Panc1 (cell line): ENCODE data around the gene SSR1. TPM values are rescaled to one million over a fixed set of nuclear protein-coding genes. Genes with fewer than 3 reads are reported as not detected.

Experiments
- ATAC-seq: fragments of 200-7000 bp; cut with Tn5 transposase; 2 replicates; pipeline ENCODE4 v1.9.1; 2020; ENCODE audit warnings: mild to moderate bottlenecking, moderate library complexity
- BruUV-seq: library from RNA; stranded (reverse); fragments of 400-500 nt; replicated peaks from 2 replicates; lab custom pipeline; 2021; lab: Mats Ljungman, UMichigan
- CTCF ChIA-PET: fragments of 300-600 bp; sonication (Branson Sonifier 250); formaldehyde crosslinking; loops from one replicate; lab custom pipeline; 2022; ENCODE audit warnings: antibody characterized with exemption; lab: Charles Lee
- POLR2A ChIA-PET: fragments of 300-600 bp; sonication (Branson Sonifier 250); formaldehyde crosslinking; loops from one replicate; lab custom pipeline; 2022; ENCODE audit warnings: antibody characterized with exemption; lab: Charles Lee
- DNase-seq: peaks from one replicate; pipeline ENCODE4 v3.0.0-alpha.2; 2010; ENCODE audit warnings: low read depth, low spot score
- H3K27ac ChIP-seq: 2 replicates; pipeline ENCODE4 v1.5.1; 2011; ENCODE audit warnings: mild to moderate bottlenecking, low read length, inconsistent platforms
- H3K27me3 ChIP-seq: fragments of 200-500 bp; sonication (Bioruptor generic); 2 replicates; pipeline ENCODE4 v1.6.0; 2014; ENCODE audit warnings: low read length, inconsistent platforms; ENCODE audit not compliant: control insufficient read depth, insufficient read depth
- H3K36me3 ChIP-seq: fragments of 200-500 bp; sonication (Bioruptor generic); 2 replicates; pipeline ENCODE4 v1.5.1; 2014; ENCODE audit warnings: inconsistent platforms, mild to moderate bottlenecking, low read length, moderate library complexity; ENCODE audit not compliant: control insufficient read depth, insufficient read depth
- H3K4me1 ChIP-seq: 2 replicates; pipeline ENCODE4 v1.5.1; 2011; ENCODE audit warnings: inconsistent platforms, mild to moderate bottlenecking, low read length, moderate library complexity; ENCODE audit not compliant: control insufficient read depth, insufficient read depth
- H3K4me3 ChIP-seq, 2 experiments: 2 replicates each; pipeline ENCODE4 v1.5.1; 2011 to 2012; ENCODE audit warnings: low read depth in 2 of 2, low read length in 2 of 2, mild to moderate bottlenecking in 2 of 2, inconsistent platforms in 1 of 2, moderate library complexity in 1 of 2
- H3K9me3 ChIP-seq: fragments of 200-500 bp; sonication (Bioruptor generic); 2 replicates; pipeline ENCODE4 v1.5.1; 2014; ENCODE audit warnings: low read depth, mild to moderate bottlenecking, inconsistent platforms, low read length, moderate library complexity; ENCODE audit not compliant: control insufficient read depth, insufficient read depth
- POLR2AphosphoS5 ChIP-seq: IDR thresholded peaks from 2 replicates; pipeline ENCODE4 v1.6.1; 2012; ENCODE audit warnings: mild to moderate bottlenecking, low read depth, low read length, moderate library complexity
- SIN3A ChIP-seq: IDR thresholded peaks from 2 replicates; pipeline ENCODE4 v1.6.1; 2012; ENCODE audit warnings: low read depth, mild to moderate bottlenecking, low read length, moderate library complexity, borderline replicate concordance; ENCODE audit not compliant: insufficient read depth
- TCF7L2 ChIP-seq: IDR thresholded peaks from 2 replicates; pipeline ENCODE4 v1.6.1; 2011; ENCODE audit warnings: mild to moderate bottlenecking, low read depth, low read length, inconsistent platforms
- in situ Hi-C: cut with HindIII; loops from 2 replicates; pipeline ENCODE4 v1.10.0; 2016; ENCODE audit warnings: low sequenced_read_pairs, low pct_unique_long_range_greater_than_20kb
- intact Hi-C: fragments of 100-400 bp; cut with micrococcal nuclease; formaldehyde crosslinking; loops from one replicate; pipeline ENCODE4 v1.10.0; 2022; ENCODE audit not compliant: unreplicated experiment
- total RNA-seq: library from RNA; stranded (reverse); gene quantifications from one replicate; pipeline ENCODE4 v1.2.1, GENCODE V29; 2021; ENCODE audit not compliant: unreplicated experiment
- TF ChIP-seq, protein P1 (sequence below): fragments of 450-650 bp; IDR thresholded peaks from 2 replicates; pipeline ENCODE4 v1.5.1; 2017; ENCODE audit warnings: mild to moderate bottlenecking
- TF ChIP-seq, protein P2 (sequence below), 2 experiments: IDR thresholded peaks; 2 replicates each; pipeline ENCODE4 v1.6.1; 2011 to 2012; ENCODE audit warnings: low read depth in 2 of 2, control low read depth in 1 of 2, low read length in 1 of 2, mild to moderate bottlenecking in 1 of 2, moderate library complexity in 1 of 2; ENCODE audit not compliant: insufficient read depth in 1 of 2

The SSR1 gene
- total RNA-seq, 1 experiment from 2014 or later: 119 TPM

DNA sequence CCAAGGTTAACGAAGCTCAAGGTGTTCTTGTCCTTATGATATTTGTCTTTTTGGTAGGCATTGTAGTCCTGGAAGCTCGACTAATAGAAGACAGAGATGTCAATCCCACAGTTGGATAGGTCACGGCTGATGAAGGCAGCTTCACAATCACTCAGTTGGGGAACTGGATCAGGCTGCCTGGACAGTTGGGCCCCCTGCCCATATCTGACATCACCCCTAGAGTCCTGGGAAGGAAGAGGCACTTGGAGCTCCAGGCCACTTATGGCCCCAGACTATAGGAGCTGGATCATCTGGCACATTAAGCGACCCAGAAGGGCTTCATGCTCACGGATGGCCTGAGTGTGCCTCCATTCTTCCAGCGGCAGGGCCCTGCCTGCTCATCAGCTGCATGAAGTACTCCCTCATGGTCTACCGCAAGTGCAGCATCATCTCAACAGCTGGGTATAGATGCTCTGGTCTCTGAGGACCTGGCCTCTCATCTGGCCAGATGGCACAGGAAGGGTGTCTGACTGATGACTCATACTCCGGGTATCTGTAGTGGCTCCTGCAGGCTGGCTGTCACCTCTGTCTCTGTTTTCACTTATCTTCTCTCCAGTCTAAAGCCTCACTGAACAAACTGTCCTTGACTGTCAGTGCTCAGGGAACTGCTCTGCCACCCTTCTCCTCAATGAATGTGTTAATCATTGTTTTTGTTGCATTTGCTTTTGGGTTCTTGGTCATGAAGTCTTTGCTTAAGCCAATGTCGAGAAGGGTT is 29.2 kb upstream of the SSR1 start:
- H3K27ac ChIP-seq: no peak overlapping the region
- H3K4me3 ChIP-seq: no peak overlapping the region
- 0 out of 2 replicates have a peak, but pooled peaks cover 7% of the 10 kb centered on the region for H3K4me1 ChIP-seq
- ATAC-seq (no peak), DNase-seq (no peak)
- POLR2A ChIA-PET: no interaction called here
- no peaks in the 10 kb centered on the region for H3K9me3 ChIP-seq
- no peaks in the 10 kb centered on the region for H3K27me3 ChIP-seq
- intact Hi-C loops: no loop called here
- in situ Hi-C loops: no loop called here
- CTCF ChIA-PET: no interaction called here
- no peak for TF ChIP-seq TCF7L2
- TF ChIP-seq, protein P1, sequence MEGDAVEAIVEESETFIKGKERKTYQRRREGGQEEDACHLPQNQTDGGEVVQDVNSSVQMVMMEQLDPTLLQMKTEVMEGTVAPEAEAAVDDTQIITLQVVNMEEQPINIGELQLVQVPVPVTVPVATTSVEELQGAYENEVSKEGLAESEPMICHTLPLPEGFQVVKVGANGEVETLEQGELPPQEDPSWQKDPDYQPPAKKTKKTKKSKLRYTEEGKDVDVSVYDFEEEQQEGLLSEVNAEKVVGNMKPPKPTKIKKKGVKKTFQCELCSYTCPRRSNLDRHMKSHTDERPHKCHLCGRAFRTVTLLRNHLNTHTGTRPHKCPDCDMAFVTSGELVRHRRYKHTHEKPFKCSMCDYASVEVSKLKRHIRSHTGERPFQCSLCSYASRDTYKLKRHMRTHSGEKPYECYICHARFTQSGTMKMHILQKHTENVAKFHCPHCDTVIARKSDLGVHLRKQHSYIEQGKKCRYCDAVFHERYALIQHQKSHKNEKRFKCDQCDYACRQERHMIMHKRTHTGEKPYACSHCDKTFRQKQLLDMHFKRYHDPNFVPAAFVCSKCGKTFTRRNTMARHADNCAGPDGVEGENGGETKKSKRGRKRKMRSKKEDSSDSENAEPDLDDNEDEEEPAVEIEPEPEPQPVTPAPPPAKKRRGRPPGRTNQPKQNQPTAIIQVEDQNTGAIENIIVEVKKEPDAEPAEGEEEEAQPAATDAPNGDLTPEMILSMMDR: no peak
- no peak for TF ChIP-seq SIN3A
- no peak for TF ChIP-seq POLR2AphosphoS5
- TF ChIP-seq, protein P2, sequence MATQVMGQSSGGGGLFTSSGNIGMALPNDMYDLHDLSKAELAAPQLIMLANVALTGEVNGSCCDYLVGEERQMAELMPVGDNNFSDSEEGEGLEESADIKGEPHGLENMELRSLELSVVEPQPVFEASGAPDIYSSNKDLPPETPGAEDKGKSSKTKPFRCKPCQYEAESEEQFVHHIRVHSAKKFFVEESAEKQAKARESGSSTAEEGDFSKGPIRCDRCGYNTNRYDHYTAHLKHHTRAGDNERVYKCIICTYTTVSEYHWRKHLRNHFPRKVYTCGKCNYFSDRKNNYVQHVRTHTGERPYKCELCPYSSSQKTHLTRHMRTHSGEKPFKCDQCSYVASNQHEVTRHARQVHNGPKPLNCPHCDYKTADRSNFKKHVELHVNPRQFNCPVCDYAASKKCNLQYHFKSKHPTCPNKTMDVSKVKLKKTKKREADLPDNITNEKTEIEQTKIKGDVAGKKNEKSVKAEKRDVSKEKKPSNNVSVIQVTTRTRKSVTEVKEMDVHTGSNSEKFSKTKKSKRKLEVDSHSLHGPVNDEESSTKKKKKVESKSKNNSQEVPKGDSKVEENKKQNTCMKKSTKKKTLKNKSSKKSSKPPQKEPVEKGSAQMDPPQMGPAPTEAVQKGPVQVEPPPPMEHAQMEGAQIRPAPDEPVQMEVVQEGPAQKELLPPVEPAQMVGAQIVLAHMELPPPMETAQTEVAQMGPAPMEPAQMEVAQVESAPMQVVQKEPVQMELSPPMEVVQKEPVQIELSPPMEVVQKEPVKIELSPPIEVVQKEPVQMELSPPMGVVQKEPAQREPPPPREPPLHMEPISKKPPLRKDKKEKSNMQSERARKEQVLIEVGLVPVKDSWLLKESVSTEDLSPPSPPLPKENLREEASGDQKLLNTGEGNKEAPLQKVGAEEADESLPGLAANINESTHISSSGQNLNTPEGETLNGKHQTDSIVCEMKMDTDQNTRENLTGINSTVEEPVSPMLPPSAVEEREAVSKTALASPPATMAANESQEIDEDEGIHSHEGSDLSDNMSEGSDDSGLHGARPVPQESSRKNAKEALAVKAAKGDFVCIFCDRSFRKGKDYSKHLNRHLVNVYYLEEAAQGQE (IDR thresholded peaks at IDR 0.05; ENCODE audit: insufficient read depth in 1 of 2, low read depth in 2 of 2, low read length in 1 of 2): no peak
- no TSS peak for BruUV-seq
- H3K36me3 ChIP-seq: no peaks in the 10 kb centered on the region

DNA sequence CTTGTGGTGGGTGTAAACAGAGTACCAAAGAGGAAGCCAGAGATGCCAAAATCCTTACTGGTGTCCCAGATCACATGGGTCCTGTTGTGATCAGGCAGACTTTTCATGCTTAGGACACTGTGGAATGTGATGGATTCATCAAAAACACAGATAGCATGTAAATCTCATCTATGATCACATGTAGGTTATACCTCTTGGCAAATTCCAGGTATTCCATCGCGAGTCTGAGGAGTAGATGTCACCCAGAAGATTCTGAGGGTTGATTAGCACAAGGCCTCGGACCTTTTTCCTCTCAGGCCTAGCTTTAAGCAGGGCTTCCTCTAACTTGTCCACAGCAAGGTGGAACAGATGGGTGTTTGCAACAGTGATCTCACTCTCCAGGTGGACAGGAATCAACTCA is 28.3 kb upstream of the SSR1 start:
- no TSS peak for BruUV-seq
- TF ChIP-seq TCF7L2: no peak
- TF ChIP-seq SIN3A: no peak
- TF ChIP-seq POLR2AphosphoS5: no peak
- TF ChIP-seq, protein P2 (IDR thresholded peaks at IDR 0.05; ENCODE audit: insufficient read depth in 1 of 2, low read depth in 2 of 2, low read length in 1 of 2): no peak
- TF ChIP-seq, protein P1: no peak
- Histone ChIP-seq H3K27me3 (no peaks in the 10 kb centered on the region), H3K4me1 (0 out of 2 replicates have a peak, but pooled peaks cover 7% of the 10 kb centered on the region), H3K4me3 (no peak overlapping the region), H3K36me3 (no peaks in the 10 kb centered on the region), H3K27ac (no peak overlapping the region), H3K9me3 (no peaks in the 10 kb centered on the region)
- intact Hi-C loops: no loop called here
- in situ Hi-C loops: no loop called here
- DNase-seq (no peak), ATAC-seq (no peak)
- ChIA-PET POLR2A (no interaction called here), CTCF (no interaction called here)
